Activated CD4-positive, CD25-positive, alpha-beta regulatory T cell treated with anti-CD3 and anti-CD28 coated beads, Interleukin-2, amount 50 U/mL, for 72 hours (primary cell): ENCODE data around the gene SKIC8.
"Not testable (repeated sequence)": the region's sequence is repeated elsewhere in the genome, so short reads cannot be mapped to it uniquely, and the experiment has no call there.

Experiments used
- DNase-seq: peaks from one replicate; pipeline ENCODE4 v3.0.0; 2021

The SKIC8 gene

GRCh38 chr15:78247911-78248310 lies 51.5 kb downstream of the SKIC8 start:
- DNase-seq, result no peak

GRCh38 chr15:78245976-78246620 lies 53.3 kb downstream of the SKIC8 start:
- DNase-seq, result not testable (repeated sequence)

GRCh38 chr15:78245392-78245791 lies 54.0 kb downstream of the SKIC8 start:
- DNase-seq, result not testable (repeated sequence)

GRCh38 chr15:78244893-78245292 lies 54.5 kb downstream of the SKIC8 start:
- DNase-seq, result no peak

- no peak for DNase-seq
Measured at GRCh38 chr15:78244101-78244500, 55.3 kb downstream of the SKIC8 start.

- no peak for DNase-seq
Measured at GRCh38 chr15:78243491-78243941, 55.9 kb downstream of the SKIC8 start.

- DNase-seq, result no peak
Measured at GRCh38 chr15:78243058-78243457, 56.4 kb downstream of the SKIC8 start.

GRCh38 chr15:78242128-78242527 lies 57.3 kb downstream of the SKIC8 start:
- DNase-seq, result no peak

GRCh38 chr15:78241017-78241416 lies 58.4 kb downstream of the SKIC8 start:
- DNase-seq, result peak; percentile 85

- DNase-seq, result no peak
Measured at GRCh38 chr15:78239811-78240210, 59.6 kb downstream of the SKIC8 start.

- DNase-seq, result no peak
Measured at GRCh38 chr15:78237146-78237545, 62.3 kb downstream of the SKIC8 start.

- DNase-seq, result no peak
Measured at GRCh38 chr15:78236491-78236890, 62.9 kb downstream of the SKIC8 start.

- no peak for DNase-seq
Measured at GRCh38 chr15:78234515-78235040, 64.8 kb downstream of the SKIC8 start, which contains the start of gene ACSBG1. TSS of gene ACSBG1 (minus strand) at chr15:78234565. CDS start at chr15:78234501, 64 bp downstream.

- no peak for DNase-seq
Measured at GRCh38 chr15:78233496-78233895, 65.9 kb downstream of the SKIC8 start.
